HUES64 (cell line): ENCODE data around the gene MTMR3.

Experiments used
- H3K27ac ChIP-seq: 2 replicates; pipeline ENCODE4 v1.7.0; 2013; ENCODE audit warnings: low read depth, low read length, inconsistent platforms
- H3K27me3 ChIP-seq: 2 replicates; pipeline ENCODE4 v1.6.1; 2013; ENCODE audit warnings: mild to moderate bottlenecking, low read length; ENCODE audit not compliant: insufficient read depth
- H3K36me3 ChIP-seq: 2 replicates; pipeline ENCODE4 v1.6.1; 2013; ENCODE audit warnings: mild to moderate bottlenecking, low read length; ENCODE audit not compliant: insufficient read depth
- H3K4me1 ChIP-seq: 2 replicates; pipeline ENCODE4 v1.6.1; 2013; ENCODE audit warnings: mild to moderate bottlenecking, low read length, moderate library complexity; ENCODE audit not compliant: insufficient read depth
- H3K4me3 ChIP-seq: 2 replicates; pipeline ENCODE4 v1.5.1; 2013; ENCODE audit warnings: mild to moderate bottlenecking, low read length, moderate library complexity
- H3K9ac ChIP-seq: 2 replicates; pipeline ENCODE4 v1.6.1; 2013; ENCODE audit warnings: mild to moderate bottlenecking, low read depth, low read length
- H3K9me3 ChIP-seq: 2 replicates; pipeline ENCODE4 v1.6.1; 2013; ENCODE audit warnings: low read depth, low read length; ENCODE audit not compliant: insufficient read depth
- WGBS: fragments of 150-250, 120-280 bp; methylation state at CpG from one replicate; pipeline ENCODE4 v1.1.7; 2013; ENCODE audit warnings: missing lambda C conversion rate; 5-methylcytosine and 5-hydroxymethylcytosine counted together

MTMR3 gene

GRCh38 chr22:29945435-29945834, 62.5 kb downstream of the MTMR3 start:
- Histone ChIP-seq H3K36me3 (no peaks in the 10 kb centered on the region), H3K9me3 (peaks cover 7% of the 10 kb centered on the region), H3K27ac (no peak overlapping the region), H3K4me1 (peaks cover 30% of the 10 kb centered on the region), H3K9ac (no peak overlapping the region), H3K4me3 (no peak overlapping the region), H3K27me3 (no peaks in the 10 kb centered on the region)
- WGBS: 91% methylated on average over 3 of the region's 3 CpGs

GRCh38 chr22:29946220-29946619, 63.2 kb downstream of the MTMR3 start:
- Histone ChIP-seq H3K27ac (no peak overlapping the region), H3K4me3 (no peak overlapping the region), H3K9ac (no peak overlapping the region), H3K4me1 (peaks cover 30% of the 10 kb centered on the region), H3K27me3 (no peaks in the 10 kb centered on the region), H3K9me3 (peaks cover 7% of the 10 kb centered on the region), H3K36me3 (no peaks in the 10 kb centered on the region)
- 78% methylated on average over 2 of the region's 2 CpGs for WGBS

- no peaks in the 10 kb centered on the region for H3K9me3 ChIP-seq
- WGBS: 58% methylated on average over 3 of the region's 4 CpGs
- peaks cover 37% of the 10 kb centered on the region for H3K4me1 ChIP-seq
- no peak overlapping the region for H3K9ac ChIP-seq
- no peaks in the 10 kb centered on the region for H3K36me3 ChIP-seq
- H3K4me3 ChIP-seq: no peak overlapping the region
- H3K27ac ChIP-seq: peak overlapping the region; percentile 66
- H3K27me3 ChIP-seq: no peaks in the 10 kb centered on the region
Measured at GRCh38 chr22:29947410-29948384, 64.7 kb downstream of the MTMR3 start.

GRCh38 chr22:29948385-29948769, 65.4 kb downstream of the MTMR3 start:
- Histone ChIP-seq H3K9me3 (no peaks in the 10 kb centered on the region), H3K36me3 (no peaks in the 10 kb centered on the region), H3K4me3 (no peak overlapping the region), H3K4me1 (peaks cover 37% of the 10 kb centered on the region), H3K27ac (peak overlapping the region; percentile 66), H3K27me3 (no peaks in the 10 kb centered on the region), H3K9ac (no peak overlapping the region)
- 87% methylated on average over 1 of the region's 1 CpG for WGBS

GRCh38 chr22:29949872-29950271, 66.9 kb downstream of the MTMR3 start:
- Histone ChIP-seq H3K4me1 (peaks cover 33% of the 10 kb centered on the region), H3K4me3 (no peak overlapping the region), H3K27ac (no peak overlapping the region), H3K27me3 (no peaks in the 10 kb centered on the region), H3K36me3 (no peaks in the 10 kb centered on the region), H3K9ac (no peak overlapping the region), H3K9me3 (no peaks in the 10 kb centered on the region)
- WGBS: 92% methylated on average over 3 of the region's 3 CpGs

GRCh38 chr22:29951791-29952413, 68.9 kb downstream of the MTMR3 start:
- Histone ChIP-seq H3K27me3 (no peaks in the 10 kb centered on the region), H3K4me3 (no peak overlapping the region), H3K27ac (no peak overlapping the region)

GRCh38 chr22:29954203-29954855, 71.4 kb downstream of the MTMR3 start:
- H3K4me3 ChIP-seq: no peak overlapping the region
- H3K9me3 ChIP-seq: no peaks in the 10 kb centered on the region
- WGBS: 96% methylated on average over 9 of the region's 9 CpGs
- H3K27me3 ChIP-seq: no peaks in the 10 kb centered on the region
- H3K9ac ChIP-seq: no peak overlapping the region
- peaks cover 11% of the 10 kb centered on the region for H3K4me1 ChIP-seq
- H3K36me3 ChIP-seq: no peaks in the 10 kb centered on the region
- no peak overlapping the region for H3K27ac ChIP-seq

More at GRCh38 chr22:29951791-29952413, 68.9 kb downstream of the MTMR3 start:
- Histone ChIP-seq H3K4me1 (peaks cover 27% of the 10 kb centered on the region), H3K9me3 (no peaks in the 10 kb centered on the region), H3K36me3 (no peaks in the 10 kb centered on the region), H3K9ac (no peak overlapping the region)
- WGBS: 89% methylated on average over 8 of the region's 8 CpGs

- no peak overlapping the region for H3K4me3 ChIP-seq
Measured at GRCh38 chr22:29956680-29957079, 73.7 kb downstream of the MTMR3 start.

GRCh38 chr22:29958170-29958569, 75.2 kb downstream of the MTMR3 start:
- Histone ChIP-seq H3K36me3 (no peaks in the 10 kb centered on the region), H3K27ac (no peak overlapping the region), H3K4me3 (no peak overlapping the region), H3K9me3 (no peaks in the 10 kb centered on the region), H3K9ac (no peak overlapping the region), H3K27me3 (no peaks in the 10 kb centered on the region), H3K4me1 (peaks cover 4% of the 10 kb centered on the region; the same call in 1 of the 2 replicates)
- WGBS: 88% methylated on average over 2 of the region's 2 CpGs

More at GRCh38 chr22:29956680-29957079, 73.7 kb downstream of the MTMR3 start:
- WGBS: 96% methylated on average over 1 of the region's 1 CpG
- H3K9ac ChIP-seq: no peak overlapping the region
- H3K36me3 ChIP-seq: no peaks in the 10 kb centered on the region
- peaks cover 11% of the 10 kb centered on the region for H3K4me1 ChIP-seq
- no peaks in the 10 kb centered on the region for H3K27me3 ChIP-seq
- H3K9me3 ChIP-seq: no peaks in the 10 kb centered on the region
- H3K27ac ChIP-seq: no peak overlapping the region

- Histone ChIP-seq H3K9me3 (no peaks in the 10 kb centered on the region), H3K4me1 (no peaks in the 10 kb centered on the region), H3K9ac (no peak overlapping the region), H3K27me3 (no peaks in the 10 kb centered on the region), H3K36me3 (no peaks in the 10 kb centered on the region), H3K4me3 (no peak overlapping the region), H3K27ac (no peak overlapping the region)
- WGBS: 84% methylated on average over 5 of the region's 5 CpGs
Measured at GRCh38 chr22:29964776-29965175, 81.8 kb downstream of the MTMR3 start.

GRCh38 chr22:29967461-29967860, 84.5 kb downstream of the MTMR3 start:
- Histone ChIP-seq H3K9me3 (no peaks in the 10 kb centered on the region), H3K9ac (no peak overlapping the region), H3K27me3 (no peaks in the 10 kb centered on the region), H3K27ac (no peak overlapping the region), H3K4me1 (no peaks in the 10 kb centered on the region), H3K36me3 (no peaks in the 10 kb centered on the region), H3K4me3 (no peak overlapping the region)
